Activated CD8-positive, alpha-beta memory T cell treated with anti-CD3 and anti-CD28 coated beads for 36 hours (primary cell): Measurements from ENCODE around the gene MAST3. TPM values are rescaled to one million over a fixed set of nuclear protein-coding genes. Genes with fewer than 3 reads are reported as not detected.

Experiments
- CTCF ChIA-PET: fragments of 350-600 bp; sonication (Branson Sonifier 250); formaldehyde crosslinking; loops from one replicate; lab custom pipeline; 2021; ENCODE audit warnings: antibody characterized with exemption; lab: Charles Lee
- POLR2A ChIA-PET: fragments of 350-600 bp; sonication (Branson Sonifier 250); formaldehyde crosslinking; loops from one replicate; lab custom pipeline; 2021; ENCODE audit warnings: antibody characterized with exemption; lab: Charles Lee
- total RNA-seq, 2 experiments: library from RNA; stranded (reverse); gene quantifications; one replicate each; pipeline ENCODE4 v1.2.3, GENCODE V29; 2021

MAST3 gene
- total RNA-seq, 2 experiments from 2014 or later, result 15.5 to 16.2 TPM

GRCh38 chr19:18119717-18120105 is 22.1 kb downstream of the MAST3 start:
- ChIA-PET CTCF (interaction anchor here (0.6 to 2.9 kb wide), 2 partner anchors 32 to 160 kb away, joined by 5 to 12 read pairs; partner anchors contain the start of gene PIK3R2), POLR2A (interaction anchor here (1.1 to 1.2 kb wide), 2 partner anchors 22 to 32 kb away, joined by 3 to 5 read pairs; partner anchors contain the start of gene MAST3)

GRCh38 chr19:18120127-18120526 is 22.5 kb downstream of the MAST3 start:
- ChIA-PET POLR2A (interaction anchor here (1.1 kb wide), 1 partner anchor 32 kb away, joined by 5 read pairs; no protein-coding TSS in a partner anchor), CTCF (interaction anchor here (2.9 kb wide), 1 partner anchor 32 kb away, joined by 12 read pairs; the partner anchor contains the start of gene PIK3R2)

- POLR2A ChIA-PET, result no interaction called here
- CTCF ChIA-PET, result interaction anchor here (1.1 kb wide), 1 partner anchor 39 kb away, joined by 3 read pairs; no protein-coding TSS in a partner anchor
These were observed 23.6 kb downstream of the MAST3 start for GRCh38 chr19:18121166-18121565.

GRCh38 chr19:18122424-18122823 is 24.8 kb downstream of the MAST3 start:
- POLR2A ChIA-PET, result no interaction called here
- CTCF ChIA-PET, result interaction anchor here (0.6 kb wide), 1 partner anchor 120 kb away, joined by 4 read pairs; no protein-coding TSS in a partner anchor

- POLR2A ChIA-PET, result no interaction called here
- CTCF ChIA-PET, result interaction anchor here (0.6 kb wide), 1 partner anchor 119 kb away, joined by 4 read pairs; no protein-coding TSS in a partner anchor
These were observed 25.6 kb downstream of the MAST3 start for GRCh38 chr19:18122860-18123795.

GRCh38 chr19:18123819-18124218 is 26.2 kb downstream of the MAST3 start:
- POLR2A ChIA-PET, result no interaction called here

GRCh38 chr19:18126097-18126496 is 28.5 kb downstream of the MAST3 start:
- ChIA-PET POLR2A (no interaction called here), CTCF (interaction anchor here (2.3 kb wide), 1 partner anchor 13 kb away, joined by 7 read pairs; no protein-coding TSS in a partner anchor)

More at GRCh38 chr19:18123819-18124218, 26.2 kb downstream of the MAST3 start:
- CTCF ChIA-PET, result no interaction called here

GRCh38 chr19:18128044-18128443 is 30.5 kb downstream of the MAST3 start:
- CTCF ChIA-PET, result interaction anchor here (1.0 kb wide), 1 partner anchor 23 kb away, joined by 3 read pairs; no protein-coding TSS in a partner anchor
- POLR2A ChIA-PET, result no interaction called here

GRCh38 chr19:18128805-18129204 is 31.2 kb downstream of the MAST3 start:
- ChIA-PET CTCF (interaction anchor here (1.0 kb wide), 1 partner anchor 23 kb away, joined by 3 read pairs; no protein-coding TSS in a partner anchor), POLR2A (no interaction called here)

GRCh38 chr19:18130523-18131242 is 33.1 kb downstream of the MAST3 start:
- POLR2A ChIA-PET, result no interaction called here
- CTCF ChIA-PET, result no interaction called here

- POLR2A ChIA-PET, result no interaction called here
- CTCF ChIA-PET, result no interaction called here
These were observed 34.4 kb downstream of the MAST3 start for GRCh38 chr19:18131841-18132596.

GRCh38 chr19:18135712-18136584 is 38.4 kb downstream of the MAST3 start:
- ChIA-PET CTCF (interaction anchor here (0.6 kb wide), 1 partner anchor 44 kb away, joined by 3 read pairs; no protein-coding TSS in a partner anchor), POLR2A (no interaction called here)

- ChIA-PET CTCF (no interaction called here), POLR2A (no interaction called here)
These were observed 39.7 kb downstream of the MAST3 start for GRCh38 chr19:18137242-18137641.

- POLR2A ChIA-PET, result interaction anchor here (0.7 kb wide), 1 partner anchor 143 kb away, joined by 4 read pairs; no protein-coding TSS in a partner anchor
These were observed 40.2 kb downstream of the MAST3 start for GRCh38 chr19:18137657-18138339.

GRCh38 chr19:18140473-18140872 is 42.9 kb downstream of the MAST3 start:
- CTCF ChIA-PET, result interaction anchor here (0.6 to 3.0 kb wide), 2 partner anchors 12 to 171 kb away, joined by 4 to 10 read pairs; partner anchors contain the start of gene PIK3R2
- POLR2A ChIA-PET, result no interaction called here

More at GRCh38 chr19:18137657-18138339, 40.2 kb downstream of the MAST3 start:
- CTCF ChIA-PET, result no interaction called here

GRCh38 chr19:18141031-18141430 is 43.5 kb downstream of the MAST3 start:
- CTCF ChIA-PET, result interaction anchor here (0.6 to 3.0 kb wide), 4 partner anchors 11 to 171 kb away, joined by 4 to 10 read pairs (median 4); partner anchors contain the start of gene PIK3R2
- POLR2A ChIA-PET, result no interaction called here

- CTCF ChIA-PET, result no interaction called here
- POLR2A ChIA-PET, result no interaction called here
These were observed 46.3 kb downstream of the MAST3 start for GRCh38 chr19:18143902-18144301.
